C4-2B (cell line): Measurements from ENCODE around the gene GRIA1.

Experiments used
- ZFX ChIP-seq: fragments of 450-650 bp; IDR thresholded peaks from 2 replicates; pipeline ENCODE4 v1.6.1; 2017
- TF ChIP-seq, protein P1 (sequence below): fragments of 450-650 bp; conservative IDR thresholded peaks from 2 replicates; pipeline ENCODE4 v1.5.1; 2017; ENCODE audit warnings: mild to moderate bottlenecking

DNA sequence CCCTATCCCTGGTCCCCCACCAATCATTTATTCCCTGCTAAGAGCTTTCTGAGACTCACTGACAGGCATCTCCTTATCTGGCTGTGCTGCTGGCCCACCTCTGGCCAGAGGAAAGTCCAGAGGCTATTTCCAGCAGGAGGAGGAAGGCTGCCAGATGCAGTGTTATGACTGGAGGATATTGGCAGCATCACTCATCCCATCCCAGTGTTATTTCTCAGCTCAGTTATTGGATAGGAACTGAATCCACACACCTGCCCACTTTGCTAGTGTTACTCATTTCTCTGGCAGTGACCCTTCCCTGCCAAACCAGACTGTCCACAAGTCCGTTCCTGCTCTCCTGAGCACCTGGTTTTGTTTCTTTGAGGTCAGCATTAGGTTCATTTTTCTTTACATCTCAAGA lies 228.2 kb downstream of the GRIA1 start:
- TF ChIP-seq, protein P1, sequence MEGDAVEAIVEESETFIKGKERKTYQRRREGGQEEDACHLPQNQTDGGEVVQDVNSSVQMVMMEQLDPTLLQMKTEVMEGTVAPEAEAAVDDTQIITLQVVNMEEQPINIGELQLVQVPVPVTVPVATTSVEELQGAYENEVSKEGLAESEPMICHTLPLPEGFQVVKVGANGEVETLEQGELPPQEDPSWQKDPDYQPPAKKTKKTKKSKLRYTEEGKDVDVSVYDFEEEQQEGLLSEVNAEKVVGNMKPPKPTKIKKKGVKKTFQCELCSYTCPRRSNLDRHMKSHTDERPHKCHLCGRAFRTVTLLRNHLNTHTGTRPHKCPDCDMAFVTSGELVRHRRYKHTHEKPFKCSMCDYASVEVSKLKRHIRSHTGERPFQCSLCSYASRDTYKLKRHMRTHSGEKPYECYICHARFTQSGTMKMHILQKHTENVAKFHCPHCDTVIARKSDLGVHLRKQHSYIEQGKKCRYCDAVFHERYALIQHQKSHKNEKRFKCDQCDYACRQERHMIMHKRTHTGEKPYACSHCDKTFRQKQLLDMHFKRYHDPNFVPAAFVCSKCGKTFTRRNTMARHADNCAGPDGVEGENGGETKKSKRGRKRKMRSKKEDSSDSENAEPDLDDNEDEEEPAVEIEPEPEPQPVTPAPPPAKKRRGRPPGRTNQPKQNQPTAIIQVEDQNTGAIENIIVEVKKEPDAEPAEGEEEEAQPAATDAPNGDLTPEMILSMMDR: no peak
- no peak for TF ChIP-seq ZFX
